ENCODE measurements around the gene UBE2D2. TPM values are rescaled to one million over a fixed set of nuclear protein-coding genes. Genes with fewer than 3 reads are reported as not detected.

Gene UBE2D2
- polyA plus RNA-seq, 4 donors = 144 to 207 (median 171) TPM

DNA sequence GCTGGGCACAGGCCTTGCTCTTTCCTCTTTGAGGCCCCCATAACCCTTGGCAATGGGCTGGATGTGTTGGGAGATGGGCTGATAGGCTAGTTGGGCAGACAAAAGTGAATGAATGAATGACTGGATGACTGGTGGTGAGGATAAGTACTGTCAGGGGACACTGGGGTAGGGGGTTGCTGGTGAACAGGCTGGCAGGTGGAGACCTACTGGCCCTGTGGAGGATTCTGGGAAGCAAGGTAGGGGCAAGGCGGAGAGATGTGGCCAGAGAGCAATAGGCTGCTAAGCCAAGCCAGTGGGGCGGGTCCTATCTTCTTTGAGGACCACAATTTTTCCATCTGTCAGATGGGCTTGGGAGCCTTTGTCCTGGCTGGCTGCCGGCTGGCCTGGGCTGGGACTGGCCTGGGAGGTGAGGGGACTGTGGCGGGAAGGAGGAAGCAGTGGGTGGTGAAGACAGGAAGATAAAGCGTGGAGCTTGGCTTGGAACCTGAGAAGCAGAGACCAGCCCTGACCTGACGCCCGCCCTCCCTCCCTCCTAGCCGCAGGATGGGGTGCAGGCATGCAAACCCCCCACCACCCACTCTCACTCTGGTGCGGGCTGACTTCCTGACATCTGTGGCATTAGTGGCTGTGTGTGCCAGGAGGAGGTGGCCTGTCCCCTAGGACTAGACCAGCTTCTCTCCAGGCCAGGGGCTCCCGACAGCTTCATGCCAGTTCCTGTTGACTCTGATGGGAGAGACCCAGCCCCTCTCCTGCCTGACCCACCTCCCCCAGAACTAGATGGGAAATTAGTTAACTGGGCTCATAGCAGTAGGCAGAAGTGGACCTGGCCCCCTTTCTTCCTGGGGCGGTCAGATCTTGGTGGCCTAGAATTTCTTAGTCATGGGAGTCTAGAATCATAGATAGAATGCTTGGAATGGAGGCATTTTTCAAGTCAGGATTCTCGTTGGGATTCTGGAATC, 96.5 kb downstream of the UBE2D2 start:
- DNase-seq (ENCODE audit: low read depth in 4 of 4, low spot score in 3 of 4) = no peak

DNA sequence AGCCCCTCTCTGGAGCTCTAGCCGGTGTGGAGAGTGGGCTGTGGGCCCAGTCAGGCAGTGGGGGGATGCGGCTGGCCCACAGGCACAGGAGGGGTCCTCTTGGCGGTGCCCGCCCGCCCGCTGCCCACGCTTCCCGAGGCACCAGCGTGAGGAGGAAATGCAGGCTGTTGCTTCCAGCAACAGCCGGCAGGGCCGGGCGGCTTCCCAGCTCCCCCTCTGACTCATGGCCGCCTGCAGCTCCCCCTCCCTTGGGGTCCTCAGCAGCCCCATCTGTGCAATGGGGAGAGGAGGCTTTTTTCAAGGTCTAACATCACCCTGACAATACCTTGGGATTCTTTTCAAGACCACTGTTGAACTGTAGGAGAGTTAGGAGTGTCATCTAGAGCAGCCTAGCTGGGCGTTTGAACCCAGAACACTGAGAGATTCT, 97.4 kb downstream of the UBE2D2 start:
- no peak for DNase-seq (ENCODE audit: low read depth in 4 of 4, low spot score in 3 of 4)

DNA sequence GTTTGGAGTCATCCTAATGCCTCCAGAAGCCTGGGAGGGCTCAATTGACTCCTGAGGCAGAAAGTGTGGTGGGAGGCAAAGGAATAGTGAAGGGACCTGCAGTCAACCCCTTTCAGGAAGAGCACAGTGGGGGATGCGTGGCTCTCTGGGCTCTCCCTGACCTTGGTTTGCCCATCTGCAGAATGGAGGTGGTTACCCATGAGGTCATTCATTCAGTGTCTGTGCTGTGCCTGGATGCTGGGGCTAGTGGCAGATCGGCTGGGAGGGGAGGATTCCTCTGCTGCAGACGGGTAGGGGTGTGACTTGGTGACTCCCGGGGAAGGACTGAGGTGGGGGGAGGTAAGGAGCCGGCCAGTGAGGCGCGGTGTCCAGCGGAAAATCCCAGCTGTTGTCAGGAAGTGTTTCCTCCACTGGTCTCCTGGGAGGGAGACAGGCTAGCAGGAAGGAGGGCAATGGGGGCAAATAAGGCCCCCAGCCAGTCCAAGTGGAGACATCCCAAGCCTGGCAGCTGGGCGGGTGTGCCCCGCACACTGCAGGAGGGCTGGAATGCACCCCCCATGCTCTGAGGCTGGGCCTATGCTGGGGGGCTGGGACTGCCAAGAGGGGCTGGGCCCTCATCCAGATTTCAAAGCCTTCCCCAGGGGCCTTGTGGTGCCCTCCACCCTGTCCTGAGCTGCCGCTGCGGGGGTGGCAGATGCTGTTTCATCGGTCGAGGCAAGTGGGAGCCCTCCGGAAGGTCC, 98.0 kb downstream of the UBE2D2 start:
- no peak for DNase-seq (ENCODE audit: low read depth in 4 of 4, low spot score in 3 of 4)

DNA sequence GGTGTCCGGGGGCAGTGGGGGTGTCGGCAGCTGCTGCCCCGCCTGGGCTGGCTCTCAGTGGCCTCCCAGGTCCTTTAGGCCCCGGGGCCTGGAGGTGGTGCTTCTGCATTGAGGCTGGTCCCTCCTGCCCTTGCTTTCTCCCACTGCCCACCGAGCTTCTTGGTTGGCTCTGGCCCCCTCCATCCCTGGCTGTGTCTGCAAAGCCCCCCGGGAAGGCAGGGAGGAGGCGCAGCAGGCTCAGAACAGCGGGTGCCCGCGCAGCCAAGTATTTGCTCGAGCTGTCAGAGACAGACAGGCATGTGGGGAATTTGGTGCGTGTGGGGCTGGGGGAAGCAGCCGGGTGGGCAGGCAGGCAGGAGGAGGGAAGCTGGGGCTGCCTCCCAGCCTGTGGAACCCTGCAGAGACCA, 98.6 kb downstream of the UBE2D2 start:
- no peak for DNase-seq (ENCODE audit: low read depth in 4 of 4, low spot score in 3 of 4)

DNA sequence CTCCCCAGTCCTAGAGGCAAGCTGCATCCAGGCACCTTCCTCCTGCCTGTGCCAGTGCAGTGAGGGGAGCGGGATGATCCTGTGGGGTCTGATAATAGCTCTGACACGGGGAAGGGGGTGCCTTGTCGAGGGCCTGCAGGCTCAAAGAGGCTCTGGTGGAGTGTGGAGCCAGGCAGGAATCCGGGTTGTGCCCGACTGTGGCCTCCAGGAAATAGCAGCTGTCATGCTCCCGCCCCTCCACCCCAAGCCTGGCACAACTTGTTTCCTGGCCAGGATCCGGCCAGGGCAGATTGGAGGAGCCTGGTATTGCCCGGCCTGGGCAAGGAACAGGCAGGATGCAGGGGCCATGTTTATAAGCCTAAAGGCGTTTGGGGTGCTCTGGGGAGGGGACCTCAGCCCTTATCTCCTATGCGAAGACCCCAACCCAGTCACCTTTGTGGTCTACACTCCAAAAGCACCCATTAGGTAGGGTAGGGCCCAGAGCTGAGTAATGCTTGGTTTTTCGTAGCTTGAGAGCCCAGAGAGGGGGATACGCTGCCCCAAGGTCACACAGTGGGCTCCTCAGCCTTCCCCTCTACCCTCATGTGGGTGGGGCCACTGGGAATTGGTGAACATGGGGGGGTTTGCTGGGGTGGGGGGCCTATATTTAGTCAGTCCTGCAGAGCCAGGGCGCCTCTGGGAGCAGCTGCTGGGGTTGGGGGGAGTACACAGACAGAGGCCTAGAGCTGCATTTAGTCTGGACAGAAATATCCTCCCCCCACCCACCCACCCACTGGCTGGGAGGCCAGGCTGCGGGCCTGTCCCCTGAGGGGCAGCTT, 99.2 kb downstream of the UBE2D2 start:
- DNase-seq (ENCODE audit: low read depth in 4 of 4, low spot score in 3 of 4) = no peak

DNA sequence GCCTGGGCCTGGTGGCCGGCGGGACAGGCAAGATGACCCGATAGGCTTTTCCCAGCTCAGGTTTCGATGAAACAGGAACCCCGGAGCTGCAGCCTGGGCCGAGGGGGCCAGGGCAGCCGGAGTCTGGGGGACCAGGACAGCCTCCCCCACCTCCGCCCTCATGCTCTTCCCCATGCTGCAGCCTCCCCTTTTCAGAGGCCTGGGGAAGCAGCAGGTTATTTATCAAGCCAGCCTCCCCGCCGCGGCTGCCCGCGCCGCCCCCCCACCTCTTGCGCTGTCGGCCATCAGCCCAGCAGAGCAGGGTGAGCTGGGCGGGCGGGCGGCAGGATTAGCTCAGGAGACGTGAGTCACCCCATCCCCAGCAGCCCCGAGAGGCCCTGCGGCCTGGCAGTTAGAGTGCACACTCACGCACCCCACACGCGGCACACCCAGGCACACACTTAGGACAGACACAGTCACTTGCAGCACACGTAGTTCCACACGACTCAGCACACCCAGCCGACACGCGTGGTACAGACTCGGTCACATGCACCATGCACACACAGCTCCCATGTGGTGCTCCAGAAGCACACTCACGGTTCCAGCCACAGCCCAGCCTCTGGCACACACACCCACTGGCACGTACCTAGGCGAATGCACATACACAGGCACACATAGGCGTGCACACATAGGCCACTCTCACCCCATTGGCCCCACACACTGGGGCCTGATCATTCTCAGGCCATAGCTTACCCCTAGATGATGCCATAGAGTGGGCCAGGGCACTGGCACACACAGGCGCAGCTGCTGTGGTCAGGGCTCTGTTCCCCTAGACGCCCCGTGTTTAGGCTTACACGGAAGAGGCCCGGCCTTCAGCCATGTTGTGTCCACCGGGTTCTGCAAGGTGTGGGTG, 100.0 kb downstream of the UBE2D2 start:
- no peak for DNase-seq (ENCODE audit: low read depth in 4 of 4, low spot score in 3 of 4)

DNA sequence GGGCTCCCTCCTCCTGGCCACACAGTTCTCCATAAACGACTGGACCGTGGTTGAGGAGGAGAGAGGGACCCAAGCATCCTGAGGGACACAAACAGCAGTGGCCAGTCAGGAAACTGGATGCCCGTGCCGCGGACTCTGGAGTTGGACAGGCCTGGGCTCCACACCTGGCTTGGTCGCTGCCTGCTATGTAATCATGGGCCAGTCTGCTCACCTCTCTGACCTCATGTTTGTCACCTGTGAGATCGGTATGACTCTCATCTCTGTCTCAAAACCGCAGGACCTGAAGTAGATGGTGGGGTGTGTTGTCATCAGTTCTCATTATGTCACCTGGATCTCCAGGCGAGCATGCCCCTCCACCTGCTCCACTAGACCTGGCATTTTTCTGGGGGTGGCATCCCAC, 101.5 kb downstream of the UBE2D2 start:
- no peak for DNase-seq (ENCODE audit: low read depth in 4 of 4, low spot score in 3 of 4)

DNA sequence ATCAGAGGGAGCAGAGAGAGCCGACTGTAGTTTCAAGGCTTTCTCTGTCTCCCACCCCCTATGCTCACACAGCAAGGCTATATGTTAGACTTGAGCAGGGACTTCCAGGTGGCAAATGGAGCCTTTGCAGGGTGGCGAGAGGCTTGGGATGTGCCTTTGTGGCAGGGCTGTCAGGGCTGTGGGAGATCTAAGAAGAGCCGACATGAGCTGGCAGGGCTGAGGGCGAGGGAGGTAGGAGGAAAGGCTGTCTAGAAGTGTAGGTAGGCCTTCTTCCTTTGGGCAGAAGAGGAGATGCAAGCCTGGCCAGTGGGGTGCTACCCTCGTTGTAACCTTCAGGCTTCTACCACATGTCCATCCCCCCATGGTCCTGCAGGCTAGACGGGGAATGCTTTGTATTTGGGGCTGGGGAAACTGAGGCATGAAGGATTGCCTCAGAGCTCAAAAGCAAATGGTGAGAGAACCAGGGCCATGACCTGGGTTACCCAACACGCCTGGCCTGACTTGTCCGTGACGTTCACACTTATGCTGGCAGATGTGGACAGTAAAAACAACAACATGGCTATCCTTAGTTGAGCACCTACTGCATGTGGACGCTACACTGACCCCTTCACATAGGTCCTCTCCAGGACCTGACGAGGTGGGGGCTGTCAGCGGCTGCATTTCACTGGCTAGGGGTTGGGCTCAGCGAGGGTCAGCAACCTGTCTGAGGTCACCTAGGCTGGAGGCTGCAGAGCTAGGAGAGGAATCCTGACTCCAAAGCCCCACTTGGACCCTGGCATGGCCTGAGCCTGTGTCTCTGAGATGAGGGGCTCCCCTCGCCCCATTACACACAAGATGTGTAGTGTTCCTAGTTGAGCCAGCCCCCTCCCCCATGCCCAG, 102.3 kb downstream of the UBE2D2 start:
- DNase-seq (ENCODE audit: low read depth in 4 of 4, low spot score in 3 of 4) = no peak

DNA sequence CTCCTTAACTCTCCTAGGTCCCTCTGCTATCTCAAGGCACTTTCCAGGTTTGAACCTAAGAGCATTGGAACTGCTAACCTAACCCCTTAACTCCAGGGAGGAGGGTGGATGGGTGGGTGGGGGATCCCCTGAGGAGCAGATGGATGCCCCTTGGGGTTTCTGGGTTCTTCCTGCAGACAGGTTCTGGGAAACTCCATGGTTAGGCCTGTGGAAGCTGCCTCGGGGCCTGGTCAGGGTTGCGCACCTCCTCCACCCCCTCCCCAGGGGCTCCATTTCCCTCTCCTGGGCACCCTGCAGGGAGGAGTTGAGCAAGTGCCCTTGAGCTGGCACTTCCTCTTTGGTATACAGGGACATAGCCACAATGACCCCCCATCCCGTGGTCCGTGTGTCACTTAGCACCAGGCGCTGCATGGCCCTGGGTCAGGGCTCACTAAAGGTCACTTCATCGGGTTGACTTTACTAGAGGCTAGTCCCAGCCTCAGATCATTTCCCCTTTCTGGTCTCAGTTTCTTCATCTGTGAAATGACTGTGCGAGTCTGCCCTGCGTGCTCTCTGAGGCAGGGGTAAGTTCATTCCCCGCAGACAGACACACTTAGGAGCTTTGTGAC, 103.1 kb downstream of the UBE2D2 start:
- no peak for DNase-seq (ENCODE audit: low read depth in 4 of 4, low spot score in 3 of 4)

DNA sequence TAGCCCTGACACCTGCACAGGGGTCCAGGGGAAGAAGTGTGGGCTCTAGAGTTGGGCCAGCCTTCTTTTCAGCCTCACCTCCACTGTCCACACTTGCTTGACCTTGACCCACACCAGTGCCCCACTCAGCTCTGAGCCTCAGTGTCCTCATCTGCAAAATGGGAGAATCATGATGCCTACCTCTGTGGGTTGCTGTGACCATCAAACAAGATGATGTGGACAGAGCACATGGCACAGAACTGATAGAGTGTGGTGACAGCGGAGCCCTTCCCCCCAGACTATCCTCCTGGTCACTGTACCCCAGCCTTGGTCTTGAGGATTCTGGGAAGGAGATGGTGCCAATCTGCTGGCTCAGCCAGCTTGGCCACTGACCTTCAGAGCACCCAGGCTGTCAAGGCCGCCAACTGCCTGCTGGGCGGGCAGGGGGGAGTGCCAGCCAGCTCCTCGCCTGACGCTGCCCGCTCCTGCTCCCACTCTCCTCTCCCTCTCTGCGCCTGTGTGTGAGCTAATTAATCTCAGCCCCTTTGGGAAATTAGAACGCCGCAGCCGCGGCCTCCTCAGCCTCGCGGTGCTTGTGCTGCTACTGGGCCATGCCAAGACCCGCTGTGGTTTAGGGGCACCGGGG, 103.7 kb downstream of the UBE2D2 start:
- no peak for DNase-seq (ENCODE audit: low read depth in 4 of 4, low spot score in 3 of 4)

DNA sequence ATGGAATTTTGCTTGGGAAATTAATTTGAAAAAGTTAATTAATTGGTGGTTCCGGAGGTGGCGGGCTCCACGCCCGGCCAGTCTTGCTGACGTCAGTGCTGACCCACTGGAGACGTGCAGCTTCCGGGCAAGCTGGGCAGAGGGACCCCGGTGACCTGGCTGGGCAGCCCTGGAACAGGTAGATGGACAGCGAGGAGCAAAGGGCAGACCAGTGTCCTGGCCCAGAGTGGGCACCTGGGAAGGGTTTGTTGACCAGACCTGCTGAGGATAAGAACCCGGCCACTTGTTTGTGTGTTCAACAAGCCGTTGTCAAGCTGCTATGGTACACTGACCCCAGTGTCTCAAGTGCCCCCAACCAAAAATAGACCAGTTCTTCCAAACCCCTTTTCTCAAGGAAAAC, 104.5 kb downstream of the UBE2D2 start:
- no peak for DNase-seq (ENCODE audit: low read depth in 4 of 4, low spot score in 3 of 4)

DNA sequence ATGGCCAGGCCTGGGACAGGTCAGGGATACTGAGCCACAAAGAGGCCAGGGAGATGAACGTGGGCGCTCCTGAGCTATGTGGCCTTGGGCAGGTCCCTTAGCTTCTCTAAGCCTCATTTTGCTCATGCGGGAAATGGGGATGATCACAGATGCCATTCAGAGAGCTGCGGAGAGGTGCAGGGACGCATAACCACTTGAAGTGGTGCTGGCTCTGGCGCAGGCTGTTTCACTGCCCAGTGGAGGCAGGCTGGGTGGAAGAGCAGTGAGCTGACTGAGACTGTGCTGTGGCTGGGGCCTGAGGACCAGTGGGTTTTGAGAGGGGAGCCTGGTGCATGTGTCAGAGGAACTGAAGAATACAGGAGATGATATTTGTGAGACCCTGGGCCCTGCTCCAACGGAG, 105.4 kb downstream of the UBE2D2 start:
- no peak for DNase-seq (ENCODE audit: low read depth in 4 of 4, low spot score in 3 of 4)

DNA sequence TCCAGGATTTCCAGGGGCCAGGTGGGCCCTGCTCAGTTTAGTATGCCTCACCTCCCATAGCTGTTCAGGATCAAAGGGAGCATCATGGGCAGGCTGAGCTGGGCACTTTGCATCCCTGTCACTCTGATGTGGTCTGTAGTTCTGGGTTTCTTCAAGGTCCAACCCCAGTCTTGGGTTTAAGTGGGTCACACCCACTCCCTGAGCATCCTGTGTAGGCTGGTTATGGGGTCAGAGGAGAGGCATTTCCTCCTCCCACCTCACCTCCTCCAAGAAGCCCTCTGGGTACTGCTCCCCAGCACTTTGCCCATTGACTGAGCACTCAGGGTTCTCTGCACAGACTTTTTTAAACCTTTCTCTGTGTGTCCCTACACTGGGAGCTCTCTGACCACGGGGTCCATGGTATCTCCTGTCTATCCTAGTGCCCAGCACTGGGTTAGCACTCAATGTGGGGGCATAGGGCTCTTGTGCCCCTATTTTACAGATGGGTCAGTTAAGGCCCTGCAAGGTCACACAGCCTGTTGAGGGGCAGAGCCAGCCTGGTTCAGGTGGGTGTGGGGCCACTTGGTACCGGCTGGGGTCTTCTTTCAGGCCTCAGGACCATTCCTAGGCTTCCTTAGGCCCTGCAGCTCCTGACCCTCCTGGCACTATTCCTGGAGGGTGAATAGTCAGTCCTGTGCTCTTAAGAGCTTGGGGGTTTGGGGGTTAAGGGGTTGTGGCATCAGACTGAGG, 106.0 kb downstream of the UBE2D2 start:
- no peak for DNase-seq (ENCODE audit: low read depth in 4 of 4, low spot score in 3 of 4)

DNA sequence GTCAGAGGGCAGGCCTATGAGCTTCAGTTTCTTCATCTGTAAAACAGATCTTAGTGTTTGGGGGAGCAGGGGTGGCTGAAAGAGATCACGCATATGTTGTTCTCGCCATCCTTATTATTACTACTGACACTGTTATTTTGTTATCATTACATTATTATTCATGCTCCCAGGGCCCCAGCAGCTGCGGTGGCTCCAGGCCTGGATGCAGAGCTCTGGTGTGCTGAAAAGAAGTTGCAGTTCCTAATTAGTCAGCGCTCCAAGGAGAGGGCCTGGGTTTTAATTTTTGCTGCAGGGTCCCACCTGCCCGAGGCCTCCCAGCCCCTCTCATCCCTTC, 106.6 kb downstream of the UBE2D2 start:
- DNase-seq (ENCODE audit: low read depth in 4 of 4, low spot score in 3 of 4) = no peak

DNA sequence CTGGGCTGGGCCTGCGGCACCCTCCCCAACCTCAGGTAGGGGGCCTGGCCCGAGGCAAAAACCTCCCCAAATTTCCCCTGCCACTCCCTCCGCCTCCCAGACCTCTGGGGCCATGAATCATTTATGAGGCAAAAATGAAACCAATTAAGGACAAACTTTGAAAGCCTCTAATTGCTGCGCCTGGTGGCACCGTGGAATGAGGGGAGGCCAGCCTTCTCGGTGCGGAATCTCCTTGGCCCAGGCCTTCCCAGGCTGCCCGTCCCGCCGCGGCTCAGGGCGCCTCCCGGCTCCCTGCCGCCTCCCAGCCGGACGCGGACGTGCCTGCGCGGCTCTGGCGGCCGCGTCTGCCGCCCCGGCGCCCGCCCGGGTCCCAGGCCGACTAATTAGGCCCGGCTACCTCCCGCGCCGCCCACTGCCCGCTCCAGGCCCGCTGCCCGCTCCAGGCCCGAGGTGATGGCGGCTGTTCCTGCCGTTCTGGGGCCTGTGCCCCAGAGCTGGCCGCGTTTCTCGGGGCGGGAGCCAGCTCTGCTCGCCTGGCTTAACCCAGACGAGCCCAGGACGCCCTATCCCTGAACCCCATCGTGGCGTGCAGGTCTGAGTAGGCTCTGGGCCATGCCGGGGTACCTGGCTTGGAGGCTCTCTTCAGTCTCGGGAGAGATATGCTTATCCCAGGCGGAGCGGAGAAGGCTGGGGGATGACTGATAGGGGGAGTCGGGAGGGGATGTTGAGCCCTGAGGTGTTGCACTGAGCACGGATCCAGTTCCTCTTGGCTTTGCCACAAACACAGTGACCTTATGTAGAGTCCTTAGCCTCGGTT, 107.1 kb downstream of the UBE2D2 start:
- DNase-seq (ENCODE audit: low read depth in 4 of 4, low spot score in 3 of 4) = no peak

DNA sequence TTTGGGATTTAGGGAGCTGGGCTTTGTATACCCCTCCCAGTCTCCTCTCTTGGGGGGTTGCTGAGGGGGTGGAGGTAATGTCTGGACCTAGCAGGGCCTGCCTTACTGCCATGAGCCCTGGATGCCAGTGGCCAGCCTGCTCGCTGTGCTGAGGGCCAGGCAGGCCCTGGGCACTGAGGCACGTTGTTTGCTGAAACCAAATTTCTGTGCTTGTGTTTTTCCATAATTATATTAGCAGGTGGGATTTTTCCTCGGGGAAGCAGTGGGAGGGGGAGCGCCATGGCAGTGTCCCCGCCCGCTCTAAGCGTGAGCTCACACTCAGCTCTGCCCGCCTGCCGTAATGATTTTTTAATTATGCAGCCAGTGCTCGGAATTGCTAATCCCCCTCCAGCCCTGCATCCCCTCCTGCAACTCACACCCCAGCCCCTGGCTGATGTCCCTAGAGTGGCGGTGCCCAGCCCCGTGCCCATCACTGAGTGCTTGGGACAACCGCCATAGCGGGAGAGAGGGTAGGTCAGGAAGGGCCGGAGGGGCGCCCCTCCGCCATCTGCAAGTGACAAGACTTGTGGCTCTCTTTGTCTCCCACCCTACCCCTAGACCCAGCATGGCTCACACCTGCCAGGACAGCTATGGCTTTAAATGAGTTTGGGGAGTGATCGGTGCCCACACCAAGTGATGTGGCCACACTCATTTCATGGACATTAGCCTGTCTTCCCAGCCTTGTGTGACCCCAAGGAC, 108.0 kb downstream of the UBE2D2 start:
- no peak for DNase-seq (ENCODE audit: low read depth in 4 of 4, low spot score in 3 of 4)

Data from left renal pelvis (tissue), 4 donors.